Adrenal gland (tissue), 12 donors: ENCODE data around the gene DOCK7. TPM values are rescaled to one million over a fixed set of nuclear protein-coding genes. Genes with fewer than 3 reads are reported as not detected.
A peak's percentile ranks its signal among the peaks of the same experiment; 100 is the strongest.

Source experiments
- DNase-seq, 7 donors: peaks; one replicate each; pipeline ENCODE4 v3.0.0-alpha.2; 2019 to 2020
- H3K27ac ChIP-seq, 5 donors: fragments of 200-600 bp; sonication (generic) in 4 of 5; 1 replicate in 3 of 5; 2 replicates in 2 of 5; pipeline versions ENCODE4 v1.5.1 to v1.8.0; 2016 to 2020; ENCODE audit warnings: mild to moderate bottlenecking in 1 of 5
- H3K27me3 ChIP-seq: fragments of 200-600 bp; 2 replicates; pipeline ENCODE4 v1.8.0; 2021
- H3K36me3 ChIP-seq, 2 donors: fragments of 200-600 bp; replicated peaks in 1 of 2; 1 replicate in 1 of 2; 2 replicates in 1 of 2; pipeline versions ENCODE4 v1.5.1 to v1.8.0; 2018 to 2022
- H3K4me1 ChIP-seq, 2 donors: fragments of 200-600 bp; replicated peaks in 1 of 2; 1 replicate in 1 of 2; 2 replicates in 1 of 2; pipeline versions ENCODE4 v1.5.1 to v1.8.0; 2018 to 2021
- H3K4me3 ChIP-seq, 4 donors: fragments of 200-600 bp; sonication (generic) in 3 of 4; one replicate each; pipeline ENCODE4 v1.5.1; 2016 to 2018
- H3K9me3 ChIP-seq, 3 donors: fragments of 200-600 bp; sonication (generic) in 1 of 3; replicated peaks in 1 of 3; 1 replicate in 2 of 3; 2 replicates in 1 of 3; pipeline versions ENCODE4 v1.5.1 to v1.8.0; 2016 to 2021
- CTCF ChIP-seq, 6 experiments: fragments of 450-650 bp in 4 of 6; fragments of 200-600 bp in 2 of 6; sonication (generic) in 1 of 6; IDR thresholded peaks; 1 replicate in 5 of 6; 2 replicates in 1 of 6; pipeline versions ENCODE4 v1.5.1 to v1.8.0; 2016 to 2021; ENCODE audit warnings: antibody characterized with exemption in 6 of 6, mild to moderate bottlenecking in 2 of 6, moderate library complexity in 1 of 6
- POLR2A ChIP-seq, 2 donors: fragments of 450-650 bp; IDR thresholded peaks; one replicate each; pipeline ENCODE4 v1.6.1; 2017; ENCODE audit warnings: antibody characterized with exemption in 2 of 2, mild to moderate bottlenecking in 2 of 2, moderate library complexity in 1 of 2
- WGBS, 4 donors: extraction: QIAGEN DNeasy Blood & Tissue Kit in 2 of 4; methylation state at CpG; one replicate each; pipeline versions ENCODE4 v1.1.5 to v1.1.7; 2013 to 2017; 5-methylcytosine and 5-hydroxymethylcytosine counted together
- intact Hi-C, 2 donors: fragments of 100-400 bp; cut with DNase I; formaldehyde crosslinking; loops; one replicate each; pipeline versions ENCODE4 v1.14.1 to v1.15.0; 2022 to 2023
- polyA plus RNA-seq, 3 donors: library from polyadenylated mRNA; stranded (reverse); fragments of 200-250 nt in 2 of 3; fragments of 350-450 nt in 1 of 3; fragmentation: Illumina TruSeq in 1 of 3; extraction: RNeasy Lipid Tissue Mini Kit (QIAGEN cat#74804) in 1 of 3; gene quantifications; one replicate each; pipeline ENCODE4 v1.2.3, GENCODE V29; 2013 to 2014
- total RNA-seq, 9 donors: library from RNA; depleted of rRNA in 4 of 9; stranded (reverse); fragments of >200 nt in 4 of 9; fragments of 120-200 nt in 1 of 9; fragmentation: NEBNext Ultra II Directional in 1 of 9; extraction: Animal tissue kit (Norgen Biotek cat#: 25700) in 1 of 9; gene quantifications; one replicate each; pipeline versions ENCODE4 v1.1.0 to v1.2.4, GENCODE V29; 2013 to 2023
- donor health status: healthy with polysubstance abuse.
- donor health status: Bipolar disorder and iron deficiency.
- donor health status: DM: yes; HTN: yes; CAD: no.
- donor health status: DM: no; HTN: no; CAD: no.
- donor health status: DM: no; HTN: no; CAD: no.
- donor health status: DM: yes; HTN: yes; CAD: no.

DOCK7 gene
- total and polyA plus RNA-seq, 12 donors = 4.7 to 43.0 (median 22.7) TPM

DNA sequence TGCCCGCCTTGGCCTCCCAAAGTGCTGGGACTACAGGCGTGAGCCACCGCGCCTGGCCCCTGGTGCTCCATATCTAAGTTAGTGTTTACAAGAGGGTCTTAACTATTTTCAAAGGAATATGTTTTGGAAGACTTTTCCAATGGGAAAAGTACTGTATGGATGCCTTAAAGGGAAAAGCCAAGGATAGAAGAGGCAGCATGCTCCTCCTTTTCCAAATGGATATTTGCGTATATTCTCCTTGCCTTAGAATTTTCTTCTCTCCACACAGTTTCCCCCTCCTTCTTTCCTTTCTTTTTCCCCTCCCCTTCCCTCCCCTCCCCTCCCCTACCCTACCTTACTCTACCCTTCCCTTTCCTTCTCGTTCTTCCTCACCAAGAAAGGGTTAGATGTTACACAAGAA is 29.3 kb upstream of the DOCK7 start:
- no peak for DNase-seq
- Histone ChIP-seq H3K27me3 (no peaks in the 10 kb centered on the region), H3K36me3 (no peaks in the 10 kb centered on the region), H3K27ac (no peak overlapping the region), H3K4me1 (peaks cover 0 to 5% of the 10 kb centered on the region in 2 donors), H3K4me3 (no peak overlapping the region), H3K9me3 (no peaks in the 10 kb centered on the region)
- intact Hi-C loops = no loop called here
- TF ChIP-seq POLR2A (IDR thresholded peaks at IDR 0.05) = no peak
- TF ChIP-seq CTCF (IDR thresholded peaks at IDR 0.05) = no peak
- 87 to 99% (median 95%) methylated on average over 6 of the region's 6 CpGs for WGBS, 4 donors

DNA sequence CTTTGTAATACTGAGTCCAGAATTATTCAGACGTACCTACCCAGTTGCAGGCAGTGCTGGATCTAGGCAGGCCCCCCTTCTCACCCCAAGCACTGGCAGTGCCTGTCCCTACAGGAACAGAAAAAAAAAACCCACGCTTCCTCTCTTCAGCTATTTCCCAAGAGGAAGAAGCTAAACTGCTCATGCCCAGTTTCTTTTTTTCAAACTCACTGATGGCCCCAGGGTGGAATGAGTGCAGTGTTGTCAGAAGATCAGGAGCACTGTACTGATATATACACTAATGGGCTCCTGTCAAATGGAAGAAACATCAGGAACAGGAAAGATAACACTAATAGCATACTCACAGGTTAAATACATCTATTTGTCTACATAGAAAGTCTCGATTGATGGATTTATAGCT is 28.2 kb upstream of the DOCK7 start:
- H3K4me3 ChIP-seq = no peak overlapping the region
- no peaks in the 10 kb centered on the region for H3K9me3 ChIP-seq
- H3K36me3 ChIP-seq = no peaks in the 10 kb centered on the region
- peak in 1 of 7 donors; percentile 2 for DNase-seq
- 65 to 71% (median 67%) methylated on average over 3 of the region's 3 CpGs for WGBS, 4 donors
- intact Hi-C loops = no loop called here
- no peak for TF ChIP-seq POLR2A (IDR thresholded peaks at IDR 0.05)
- TF ChIP-seq CTCF (IDR thresholded peaks at IDR 0.05) = no peak
- H3K4me1 ChIP-seq = no peaks in the 10 kb centered on the region
- no peak overlapping the region for H3K27ac ChIP-seq
- H3K27me3 ChIP-seq = no peaks in the 10 kb centered on the region

DNA sequence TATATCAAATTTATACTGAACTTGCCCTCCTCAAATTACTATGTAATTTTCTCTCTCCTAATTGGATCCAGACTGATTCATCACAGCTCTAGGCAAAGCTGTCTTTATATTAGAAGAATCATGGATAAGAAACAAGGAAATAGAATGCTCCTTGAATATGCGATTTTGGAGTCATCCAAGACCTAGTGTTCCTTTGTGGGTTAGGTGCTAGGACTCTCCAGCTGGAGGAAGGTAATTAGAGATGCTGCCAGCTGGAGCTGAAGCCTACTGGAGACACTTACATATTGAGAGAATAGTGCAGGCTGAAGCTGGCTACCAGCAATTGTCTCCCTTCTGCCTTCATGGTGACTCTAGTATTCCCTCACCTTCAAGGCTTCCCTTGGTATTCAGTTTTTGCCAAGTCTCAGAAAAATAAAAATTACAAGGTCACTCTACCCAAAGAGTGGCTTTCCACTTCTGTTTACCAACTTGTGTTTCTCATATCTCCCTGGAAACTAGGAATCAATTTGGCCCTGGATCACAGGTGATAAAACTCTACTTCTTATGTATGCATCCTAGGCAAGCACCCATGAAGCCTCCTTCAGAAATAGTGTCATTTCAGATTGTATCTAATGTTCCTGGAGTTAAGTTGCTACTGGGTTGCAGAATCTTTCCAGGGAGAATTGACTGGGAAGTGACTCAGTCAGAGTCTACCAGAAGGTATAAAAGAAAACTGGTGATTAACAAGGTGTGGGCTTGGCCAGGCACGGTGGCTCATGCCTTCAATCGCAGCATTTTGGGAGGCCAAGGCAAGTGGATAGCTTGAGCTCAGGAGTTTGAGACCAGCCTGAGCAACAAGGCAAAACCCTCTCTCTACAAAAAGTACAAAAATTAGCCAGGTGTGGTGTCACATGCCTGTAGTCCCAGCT is 24.4 kb upstream of the DOCK7 start:
- no peak overlapping the region for H3K27ac ChIP-seq
- intact Hi-C loops = no loop called here
- H3K27me3 ChIP-seq = no peaks in the 10 kb centered on the region
- TF ChIP-seq POLR2A (IDR thresholded peaks at IDR 0.05) = no peak
- no peak for TF ChIP-seq CTCF (IDR thresholded peaks at IDR 0.05)
- no peak for DNase-seq
- no peak overlapping the region for H3K4me3 ChIP-seq
- H3K36me3 ChIP-seq = no peaks in the 10 kb centered on the region
- no peaks in the 10 kb centered on the region for H3K9me3 ChIP-seq
- 88 to 94% (median 92%) methylated on average over 3 of the region's 3 CpGs for WGBS, 4 donors
- H3K4me1 ChIP-seq = no peaks in the 10 kb centered on the region

- TF ChIP-seq POLR2A (IDR thresholded peaks at IDR 0.05) = no peak
- Histone ChIP-seq H3K27me3 (no peaks in the 10 kb centered on the region), H3K4me1 (no peaks in the 10 kb centered on the region), H3K9me3 (no peaks in the 10 kb centered on the region), H3K27ac (no peak overlapping the region), H3K36me3 (no peaks in the 10 kb centered on the region), H3K4me3 (no peak overlapping the region)
- 71 to 89% (median 82%) methylated on average over 2 of the region's 2 CpGs for WGBS, 4 donors
- no peak for DNase-seq
- intact Hi-C loops = no loop called here
These were observed 19.5 kb upstream of the DOCK7 start for GRCh38 chr1:62707744-62708120.
